Activated T-cell treated with anti-CD3 and anti-CD28 coated beads for 48 hours (primary cell): ENCODE data around the gene KXD1.

Experiments used
- DNase-seq: peaks from one replicate; pipeline ENCODE4 v3.0.0-alpha.2; 2020; ENCODE audit warnings: low read depth

The KXD1 gene

DNA sequence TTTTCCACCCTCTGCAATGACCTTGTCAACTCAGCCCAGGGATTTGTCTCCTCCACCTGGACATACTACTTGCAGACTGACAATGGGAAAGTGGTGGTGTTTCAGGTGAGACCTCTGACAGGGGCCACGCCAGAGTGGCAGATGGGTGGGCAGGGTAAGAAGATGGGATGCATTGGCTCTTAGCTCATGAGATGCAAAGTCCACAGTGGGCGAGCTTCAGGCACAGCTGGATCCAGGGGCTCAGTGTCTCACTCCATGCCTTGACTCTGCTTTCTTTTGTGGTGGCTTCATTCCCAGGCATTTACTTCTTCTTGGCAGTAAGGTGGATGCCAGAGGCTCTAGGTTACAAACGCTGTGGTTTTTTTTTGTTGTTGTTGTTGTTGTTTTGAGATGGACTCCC lies 58.4 kb downstream of the KXD1 start:
- no peak for DNase-seq

DNA sequence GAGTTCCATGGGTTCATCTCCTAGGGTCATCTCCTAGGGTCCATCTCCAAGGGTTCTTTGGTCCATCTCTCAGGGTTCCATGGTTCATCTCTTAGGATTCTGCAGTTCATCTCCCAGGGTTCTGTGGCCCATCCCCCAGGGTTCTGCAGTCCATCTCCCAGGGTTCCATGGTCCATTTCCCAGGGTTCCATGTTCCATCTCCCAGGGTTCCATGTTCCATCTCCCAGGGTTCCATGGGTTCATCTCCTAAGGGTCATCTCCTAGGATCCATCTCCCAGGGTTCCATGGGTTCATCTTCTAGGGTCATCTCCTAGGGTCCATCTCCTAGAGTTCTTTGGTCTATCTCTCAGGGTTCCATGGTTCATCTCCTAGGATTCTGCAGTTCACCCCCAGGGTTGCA lies 59.9 kb downstream of the KXD1 start:
- no peak for DNase-seq

DNA sequence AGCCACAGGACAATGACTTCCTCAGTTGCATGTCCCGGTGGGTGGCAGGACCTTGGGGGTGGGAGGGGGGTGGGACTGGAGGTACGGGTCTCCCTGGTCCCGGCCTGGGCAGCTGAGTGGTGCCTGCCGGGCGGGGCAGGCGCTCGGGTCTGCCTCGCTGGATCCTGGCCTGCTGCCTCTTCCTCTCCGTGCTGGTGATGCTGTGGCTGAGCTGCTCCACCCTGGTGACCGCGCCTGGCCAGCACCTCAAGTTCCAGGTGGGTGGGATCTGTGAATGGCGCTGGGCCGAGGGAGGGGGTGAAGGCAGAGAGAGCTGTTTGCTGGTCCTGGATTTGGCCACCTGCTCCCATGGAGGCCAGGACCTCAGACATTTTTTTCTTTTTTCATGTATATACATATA lies 60.6 kb downstream of the KXD1 start:
- DNase-seq, result no peak
